Measurements from ENCODE around the gene CFAP77.

CFAP77 gene

GRCh38 chr9:132451276-132451675 is 41.3 kb downstream of the CFAP77 start:
- no peak for DNase-seq (ENCODE audit: low read depth in 2 of 2)

GRCh38 chr9:132456241-132456640 is 46.2 kb downstream of the CFAP77 start:
- no peak for DNase-seq (ENCODE audit: low read depth in 2 of 2)

- no peak for DNase-seq (ENCODE audit: low read depth in 2 of 2)
These were observed 47.7 kb downstream of the CFAP77 start for GRCh38 chr9:132457504-132458236.

GRCh38 chr9:132458432-132458831 is 48.4 kb downstream of the CFAP77 start:
- DNase-seq (ENCODE audit: low read depth in 2 of 2), result no peak

GRCh38 chr9:132459661-132460060 is 49.6 kb downstream of the CFAP77 start:
- no peak for DNase-seq (ENCODE audit: low read depth in 2 of 2)

GRCh38 chr9:132460240-132460639 is 50.2 kb downstream of the CFAP77 start:
- no peak for DNase-seq (ENCODE audit: low read depth in 2 of 2)

GRCh38 chr9:132461281-132461896 is 51.4 kb downstream of the CFAP77 start:
- DNase-seq (ENCODE audit: low read depth in 2 of 2), result no peak

- DNase-seq (ENCODE audit: low read depth in 2 of 2), result no peak
These were observed 52.0 kb downstream of the CFAP77 start for GRCh38 chr9:132461971-132462370.

GRCh38 chr9:132464547-132464946 is 54.5 kb downstream of the CFAP77 start:
- DNase-seq (ENCODE audit: low read depth in 2 of 2), result no peak

- DNase-seq (ENCODE audit: low read depth in 2 of 2), result no peak
These were observed 55.2 kb downstream of the CFAP77 start for GRCh38 chr9:132465131-132465635.

GRCh38 chr9:132472199-132472598 is 62.2 kb downstream of the CFAP77 start:
- DNase-seq (ENCODE audit: low read depth in 2 of 2), result no peak

GRCh38 chr9:132472599-132472998 is 62.6 kb downstream of the CFAP77 start:
- no peak for DNase-seq (ENCODE audit: low read depth in 2 of 2)

- DNase-seq (ENCODE audit: low read depth in 2 of 2), result no peak
These were observed 64.2 kb downstream of the CFAP77 start for GRCh38 chr9:132474253-132474652.

GRCh38 chr9:132478353-132479050 is 68.5 kb downstream of the CFAP77 start:
- DNase-seq (ENCODE audit: low read depth in 2 of 2), result no peak

- DNase-seq (ENCODE audit: low read depth in 2 of 2), result no peak
These were observed 69.7 kb downstream of the CFAP77 start for GRCh38 chr9:132479733-132480132.

- no peak for DNase-seq (ENCODE audit: low read depth in 2 of 2)
These were observed 71.2 kb downstream of the CFAP77 start for GRCh38 chr9:132481053-132481849.

GRCh38 chr9:132482196-132482813 is 72.3 kb downstream of the CFAP77 start:
- no peak for DNase-seq (ENCODE audit: low read depth in 2 of 2)

GRCh38 chr9:132485393-132485792 is 75.4 kb downstream of the CFAP77 start:
- DNase-seq (ENCODE audit: low read depth in 2 of 2), result no peak

- peak in 1 of 2 experiments; percentile 46 for DNase-seq (ENCODE audit: low read depth in 2 of 2)
These were observed 76.8 kb downstream of the CFAP77 start for GRCh38 chr9:132486706-132487350.

- no peak for DNase-seq (ENCODE audit: low read depth in 2 of 2)
These were observed 77.4 kb downstream of the CFAP77 start for GRCh38 chr9:132487351-132487791.

All from stimulated activated CD4-positive, alpha-beta T cell treated with anti-CD3 and anti-CD28 coated beads, Interleukin-12 subunit alpha, Interleukin-12 subunit beta, amount 100 ng/mL, for 24 hours (primary cell).